Panc1 (cell line): Measurements from ENCODE around the gene FDPS. TPM values are rescaled to one million over a fixed set of nuclear protein-coding genes. Genes with fewer than 3 reads are reported as not detected.

Source experiments
- ATAC-seq: fragments of 200-7000 bp; cut with Tn5 transposase; 2 replicates; pipeline ENCODE4 v1.9.1; 2020; ENCODE audit warnings: mild to moderate bottlenecking, moderate library complexity
- BruUV-seq: library from RNA; stranded (reverse); fragments of 400-500 nt; replicated peaks from 2 replicates; lab custom pipeline; 2021; lab: Mats Ljungman, UMichigan
- CTCF ChIA-PET: fragments of 300-600 bp; sonication (Branson Sonifier 250); formaldehyde crosslinking; loops from one replicate; lab custom pipeline; 2022; ENCODE audit warnings: antibody characterized with exemption; lab: Charles Lee
- POLR2A ChIA-PET: fragments of 300-600 bp; sonication (Branson Sonifier 250); formaldehyde crosslinking; loops from one replicate; lab custom pipeline; 2022; ENCODE audit warnings: antibody characterized with exemption; lab: Charles Lee
- DNase-seq: peaks from one replicate; pipeline ENCODE4 v3.0.0-alpha.2; 2010; ENCODE audit warnings: low read depth, low spot score
- H3K27ac ChIP-seq: 2 replicates; pipeline ENCODE4 v1.5.1; 2011; ENCODE audit warnings: mild to moderate bottlenecking, low read length, inconsistent platforms
- H3K27me3 ChIP-seq: fragments of 200-500 bp; sonication (Bioruptor generic); 2 replicates; pipeline ENCODE4 v1.6.0; 2014; ENCODE audit warnings: low read length, inconsistent platforms; ENCODE audit not compliant: control insufficient read depth, insufficient read depth
- H3K36me3 ChIP-seq: fragments of 200-500 bp; sonication (Bioruptor generic); 2 replicates; pipeline ENCODE4 v1.5.1; 2014; ENCODE audit warnings: inconsistent platforms, mild to moderate bottlenecking, low read length, moderate library complexity; ENCODE audit not compliant: control insufficient read depth, insufficient read depth
- H3K4me1 ChIP-seq: 2 replicates; pipeline ENCODE4 v1.5.1; 2011; ENCODE audit warnings: inconsistent platforms, mild to moderate bottlenecking, low read length, moderate library complexity; ENCODE audit not compliant: control insufficient read depth, insufficient read depth
- H3K4me3 ChIP-seq, 2 experiments: 2 replicates each; pipeline ENCODE4 v1.5.1; 2011 to 2012; ENCODE audit warnings: low read depth in 2 of 2, low read length in 2 of 2, mild to moderate bottlenecking in 2 of 2, inconsistent platforms in 1 of 2, moderate library complexity in 1 of 2
- H3K9me3 ChIP-seq: fragments of 200-500 bp; sonication (Bioruptor generic); 2 replicates; pipeline ENCODE4 v1.5.1; 2014; ENCODE audit warnings: low read depth, mild to moderate bottlenecking, inconsistent platforms, low read length, moderate library complexity; ENCODE audit not compliant: control insufficient read depth, insufficient read depth
- CTCF ChIP-seq: fragments of 450-650 bp; IDR thresholded peaks from 2 replicates; pipeline ENCODE4 v1.5.1; 2017; ENCODE audit warnings: mild to moderate bottlenecking
- POLR2AphosphoS5 ChIP-seq: IDR thresholded peaks from 2 replicates; pipeline ENCODE4 v1.6.1; 2012; ENCODE audit warnings: mild to moderate bottlenecking, low read depth, low read length, moderate library complexity
- REST ChIP-seq, 2 experiments: IDR thresholded peaks; 2 replicates each; pipeline ENCODE4 v1.6.1; 2011 to 2012; ENCODE audit warnings: low read depth in 2 of 2, control low read depth in 1 of 2, low read length in 1 of 2, mild to moderate bottlenecking in 1 of 2, moderate library complexity in 1 of 2; ENCODE audit not compliant: insufficient read depth in 1 of 2
- SIN3A ChIP-seq: IDR thresholded peaks from 2 replicates; pipeline ENCODE4 v1.6.1; 2012; ENCODE audit warnings: low read depth, mild to moderate bottlenecking, low read length, moderate library complexity, borderline replicate concordance; ENCODE audit not compliant: insufficient read depth
- TCF7L2 ChIP-seq: IDR thresholded peaks from 2 replicates; pipeline ENCODE4 v1.6.1; 2011; ENCODE audit warnings: mild to moderate bottlenecking, low read depth, low read length, inconsistent platforms
- in situ Hi-C: cut with HindIII; loops from 2 replicates; pipeline ENCODE4 v1.10.0; 2016; ENCODE audit warnings: low sequenced_read_pairs, low pct_unique_long_range_greater_than_20kb
- intact Hi-C: fragments of 100-400 bp; cut with micrococcal nuclease; formaldehyde crosslinking; loops from one replicate; pipeline ENCODE4 v1.10.0; 2022; ENCODE audit not compliant: unreplicated experiment
- total RNA-seq: library from RNA; stranded (reverse); gene quantifications from one replicate; pipeline ENCODE4 v1.2.1, GENCODE V29; 2021; ENCODE audit not compliant: unreplicated experiment

FDPS gene
- total RNA-seq, 1 experiment from 2014 or later: 255 TPM

- Histone ChIP-seq H3K4me3 (no peak overlapping the region), H3K27me3 (no peaks in the 10 kb centered on the region), H3K4me1 (no peaks in the 10 kb centered on the region), H3K27ac (no peak overlapping the region), H3K9me3 (no peaks in the 10 kb centered on the region), H3K36me3 (peaks cover 56% of the 10 kb centered on the region)
- in situ Hi-C loops (no loop called here), intact Hi-C loops (no loop called here)
- POLR2A ChIA-PET: interaction anchor here (0.5 to 0.7 kb wide), 3 partner anchors 16 to 155 kb away, joined by 3 to 5 read pairs (median 4); no protein-coding TSS in a partner anchor
- no peak; the same call in 1 of the 2 replicates for ATAC-seq
- no peak for DNase-seq
- TF ChIP-seq POLR2AphosphoS5: no peak
- TF ChIP-seq SIN3A: no peak
- TF ChIP-seq CTCF: no peak
- no peak for TF ChIP-seq TCF7L2
- no peak for TF ChIP-seq REST (IDR thresholded peaks at IDR 0.05; ENCODE audit: insufficient read depth in 1 of 2, low read depth in 2 of 2, low read length in 1 of 2)
- CTCF ChIA-PET: no interaction called here
- BruUV-seq: no TSS peak
Observed at GRCh38 chr1:155339515-155340097, 30.9 kb downstream of the FDPS start.

GRCh38 chr1:155342842-155343241 lies 34.2 kb downstream of the FDPS start:
- no peak for DNase-seq
- ChIA-PET POLR2A (no interaction called here), CTCF (no interaction called here)
- no TSS peak for BruUV-seq
- H3K4me1 ChIP-seq: no peaks in the 10 kb centered on the region
- no peak overlapping the region for H3K4me3 ChIP-seq
- in situ Hi-C loops: no loop called here
- H3K9me3 ChIP-seq: no peaks in the 10 kb centered on the region
- no peak for ATAC-seq
- no peak for TF ChIP-seq CTCF
- no peak for TF ChIP-seq REST (IDR thresholded peaks at IDR 0.05; ENCODE audit: insufficient read depth in 1 of 2, low read depth in 2 of 2, low read length in 1 of 2)
- H3K36me3 ChIP-seq: peaks cover 56% of the 10 kb centered on the region
- no peaks in the 10 kb centered on the region for H3K27me3 ChIP-seq
- intact Hi-C loops: no loop called here
- H3K27ac ChIP-seq: no peak overlapping the region
